Right cardiac atrium (tissue), 5 donors: Measurements from ENCODE around the gene LORICRIN. TPM values are rescaled to one million over a fixed set of nuclear protein-coding genes. Genes with fewer than 3 reads are reported as not detected.

Experiments
- ATAC-seq, 2 donors: fragments of 200-7000 bp; cut with Tn5 transposase; one replicate each; pipeline versions ENCODE4 v1.8.0 to v1.9.1; 2020; ENCODE audit warnings: moderate library complexity in 2 of 2, mild to moderate bottlenecking in 1 of 2
- DNase-seq, 3 donors: peaks; one replicate each; pipeline ENCODE4 v3.0.0-alpha.2; 2020
- H3K27ac ChIP-seq: one replicate; pipeline ENCODE4 v1.5.1; 2013; ENCODE audit warnings: mild to moderate bottlenecking, low read length, control low read depth, moderate library complexity
- H3K27me3 ChIP-seq: one replicate; pipeline ENCODE4 v1.6.1; 2013; ENCODE audit not compliant: control insufficient read depth, insufficient read depth
- H3K4me1 ChIP-seq: one replicate; pipeline ENCODE4 v1.6.1; 2013; ENCODE audit warnings: low read length; ENCODE audit not compliant: control insufficient read depth, insufficient read depth
- H3K4me3 ChIP-seq: one replicate; pipeline ENCODE4 v1.5.1; 2013; ENCODE audit warnings: low read length, control low read depth
- H3K9me3 ChIP-seq: one replicate; pipeline ENCODE4 v1.6.1; 2013; ENCODE audit warnings: low read length; ENCODE audit not compliant: control insufficient read depth
- WGBS: extraction: QIAGEN DNeasy Blood & Tissue Kit; methylation state at CpG from one replicate; pipeline ENCODE4 v1.1.7; 2013; 5-methylcytosine and 5-hydroxymethylcytosine counted together
- intact Hi-C, 4 donors: fragments of 100-400 bp; cut with DNase I; formaldehyde crosslinking; loops; one replicate each; pipeline versions ENCODE4 v1.11.0 to v1.14.0; 2022 to 2023
- polyA plus RNA-seq: library from polyadenylated mRNA; stranded (reverse); fragments of 200-250 nt; gene quantifications from one replicate; pipeline ENCODE4 v1.2.3, GENCODE V29; 2013
- total RNA-seq, 4 donors: library from RNA; stranded (reverse); fragmentation: NEBNext Ultra II Directional; extraction: Animal tissue kit (Norgen Biotek cat#: 25700); gene quantifications; one replicate each; pipeline ENCODE4 v1.2.1, GENCODE V29; 2021
- donor health status: healthy with polysubstance abuse.
- donor health status: DM: no; HTN: yes; CAD: no.
- donor health status: DM: no; HTN: no; CAD: no.
- donor health status: DM: no; HTN: yes; CAD: no; lungs with severe emphysema.
- donor health status: DM: yes; HTN: yes; CAD: no.

LORICRIN gene
- total and polyA plus RNA-seq, 5 donors = not detected

DNA sequence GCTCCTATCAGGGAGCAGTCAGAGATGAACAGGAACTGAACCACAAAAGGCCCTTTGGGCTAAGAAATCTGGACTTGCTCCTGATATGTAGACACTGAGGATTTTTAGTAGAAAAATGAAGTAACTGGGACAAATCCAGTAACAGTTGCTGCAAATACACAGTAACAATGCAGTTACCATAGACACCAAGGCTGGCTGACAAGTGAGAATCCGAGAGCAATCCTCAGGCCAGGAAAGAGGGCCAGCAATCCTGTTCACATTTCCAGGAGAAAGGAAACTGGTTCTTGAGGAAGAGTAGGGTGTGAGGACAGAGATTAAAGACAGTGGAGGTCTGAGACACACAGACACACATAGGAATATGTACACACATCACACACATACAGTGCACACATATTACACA, 9.3 kb upstream of the LORICRIN start:
- DNase-seq (no peak), ATAC-seq (no peak)
- Histone ChIP-seq H3K4me3 (no peak overlapping the region), H3K4me1 (no peaks in the 10 kb centered on the region), H3K27me3 (no peaks in the 10 kb centered on the region), H3K27ac (no peak overlapping the region), H3K9me3 (no peaks in the 10 kb centered on the region)
- 48% methylated on average over 1 of the region's 1 CpG for WGBS
- intact Hi-C loops = no loop called here

DNA sequence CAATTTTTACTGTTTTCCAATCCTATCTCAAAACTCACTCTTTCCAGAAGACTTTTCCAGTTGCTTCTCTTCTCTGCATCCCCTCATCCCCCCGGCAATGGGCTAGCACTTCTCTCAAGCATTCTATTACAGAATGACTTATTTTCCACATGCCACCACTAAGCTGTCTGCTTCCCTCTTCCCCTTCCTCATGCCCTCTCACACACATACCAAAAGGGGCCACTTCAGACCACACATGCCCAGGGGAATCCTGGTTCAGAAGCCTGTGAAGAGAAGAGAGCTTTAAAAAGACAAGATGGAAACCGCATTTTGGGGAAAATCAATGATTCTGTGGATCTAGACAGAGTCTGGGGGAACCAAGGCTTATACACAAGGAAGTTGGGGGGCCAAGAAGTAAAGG, 8.4 kb upstream of the LORICRIN start:
- DNase-seq (no peak), ATAC-seq (no peak)
- no peak overlapping the region for H3K4me3 ChIP-seq
- no peak overlapping the region for H3K27ac ChIP-seq
- no peaks in the 10 kb centered on the region for H3K4me1 ChIP-seq
- intact Hi-C loops = no loop called here
- 67% methylated on average over 2 of the region's 2 CpGs for WGBS
- no peaks in the 10 kb centered on the region for H3K27me3 ChIP-seq
- H3K9me3 ChIP-seq = no peaks in the 10 kb centered on the region

DNA sequence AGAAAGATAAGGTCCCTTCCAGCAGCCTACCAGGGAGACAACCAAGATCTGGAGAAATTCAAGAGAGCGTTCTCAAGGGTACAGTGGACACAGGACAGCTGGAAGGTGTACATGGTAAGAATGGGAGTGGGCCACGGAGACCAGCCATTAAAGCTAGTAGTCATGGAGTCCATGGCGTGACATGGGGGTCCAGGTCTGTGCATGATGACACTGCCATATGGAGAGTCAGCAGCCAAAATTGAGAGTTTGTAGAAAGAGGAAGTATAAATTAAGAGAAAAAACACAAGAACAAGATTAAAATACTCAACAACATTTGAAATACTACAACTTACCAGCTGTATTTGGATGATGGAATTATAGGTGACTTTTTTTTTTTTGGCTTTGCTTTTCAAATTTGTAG, 7.9 kb upstream of the LORICRIN start:
- no peak overlapping the region for H3K27ac ChIP-seq
- 87% methylated on average over 3 of the region's 3 CpGs for WGBS
- intact Hi-C loops = no loop called here
- no peaks in the 10 kb centered on the region for H3K4me1 ChIP-seq
- no peaks in the 10 kb centered on the region for H3K9me3 ChIP-seq
- H3K27me3 ChIP-seq = no peaks in the 10 kb centered on the region
- H3K4me3 ChIP-seq = no peak overlapping the region
- ATAC-seq (no peak), DNase-seq (no peak)

DNA sequence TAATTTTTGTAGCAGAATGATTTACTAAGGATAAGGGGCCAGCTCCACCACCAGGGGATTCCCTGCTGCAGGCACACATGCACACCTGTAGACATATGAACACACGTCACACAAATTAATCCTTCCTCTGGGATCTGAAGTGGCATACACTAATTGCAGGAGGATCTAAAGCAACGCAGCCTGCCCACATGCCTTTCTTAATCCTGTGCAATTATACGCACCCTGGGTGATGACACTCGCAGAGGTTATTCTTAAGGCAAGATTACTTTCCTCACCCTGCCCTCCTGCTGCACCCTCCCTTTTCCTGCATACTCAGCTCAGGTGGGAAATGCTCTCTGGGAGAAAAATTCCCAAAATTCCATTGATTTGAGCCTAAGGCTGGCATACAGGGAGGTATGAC, 7.5 kb upstream of the LORICRIN start:
- intact Hi-C loops = no loop called here
- no peak overlapping the region for H3K27ac ChIP-seq
- ATAC-seq (no peak), DNase-seq (no peak)
- H3K27me3 ChIP-seq = no peaks in the 10 kb centered on the region
- H3K9me3 ChIP-seq = no peaks in the 10 kb centered on the region
- WGBS = 86% methylated on average over 4 of the region's 4 CpGs
- H3K4me1 ChIP-seq = no peaks in the 10 kb centered on the region
- H3K4me3 ChIP-seq = no peak overlapping the region

DNA sequence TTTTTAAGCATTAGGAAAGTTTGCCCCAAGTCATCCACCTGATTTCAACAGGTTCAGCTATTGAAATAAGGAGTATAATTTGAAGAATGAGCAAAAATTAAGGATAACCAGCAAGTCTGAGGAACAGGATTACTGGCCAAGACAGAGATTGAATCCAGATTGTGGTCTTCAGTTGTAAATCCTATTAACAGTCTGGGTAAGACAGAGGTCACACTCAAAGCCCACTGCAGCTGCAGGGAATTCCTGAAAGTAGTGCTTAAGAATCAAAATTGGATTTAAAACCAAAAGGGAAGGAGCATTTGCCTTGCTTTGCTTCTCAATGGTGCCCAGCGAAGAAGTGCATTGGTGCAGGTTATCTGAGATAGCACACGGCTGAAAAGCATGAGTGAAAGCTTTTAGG, 6.4 kb upstream of the LORICRIN start:
- Histone ChIP-seq H3K4me3 (no peak overlapping the region), H3K27me3 (no peaks in the 10 kb centered on the region), H3K4me1 (no peaks in the 10 kb centered on the region), H3K27ac (no peak overlapping the region), H3K9me3 (no peaks in the 10 kb centered on the region)
- ATAC-seq (no peak), DNase-seq (no peak)
- intact Hi-C loops = no loop called here
- WGBS = 40% methylated on average over 2 of the region's 2 CpGs

DNA sequence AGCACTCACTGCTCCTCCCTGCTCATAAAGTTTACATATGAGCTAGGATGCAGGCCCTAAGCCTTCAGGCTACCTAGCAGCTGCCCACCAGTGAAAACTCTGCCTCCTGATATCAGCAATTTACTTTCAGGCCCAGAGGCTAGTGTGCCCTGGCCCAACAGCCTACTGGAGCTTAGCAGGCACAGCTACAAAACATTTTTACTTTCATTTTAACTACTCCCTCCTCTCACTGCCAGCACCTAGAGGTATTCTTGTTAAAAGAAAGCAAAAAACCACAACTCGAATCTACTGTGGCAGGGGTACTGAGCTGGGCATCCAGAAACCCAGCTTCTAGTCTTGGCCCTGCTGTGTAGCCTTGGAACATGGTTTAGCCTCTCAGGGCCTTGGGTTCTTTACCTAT, 5.8 kb upstream of the LORICRIN start:
- H3K9me3 ChIP-seq = no peaks in the 10 kb centered on the region

DNA sequence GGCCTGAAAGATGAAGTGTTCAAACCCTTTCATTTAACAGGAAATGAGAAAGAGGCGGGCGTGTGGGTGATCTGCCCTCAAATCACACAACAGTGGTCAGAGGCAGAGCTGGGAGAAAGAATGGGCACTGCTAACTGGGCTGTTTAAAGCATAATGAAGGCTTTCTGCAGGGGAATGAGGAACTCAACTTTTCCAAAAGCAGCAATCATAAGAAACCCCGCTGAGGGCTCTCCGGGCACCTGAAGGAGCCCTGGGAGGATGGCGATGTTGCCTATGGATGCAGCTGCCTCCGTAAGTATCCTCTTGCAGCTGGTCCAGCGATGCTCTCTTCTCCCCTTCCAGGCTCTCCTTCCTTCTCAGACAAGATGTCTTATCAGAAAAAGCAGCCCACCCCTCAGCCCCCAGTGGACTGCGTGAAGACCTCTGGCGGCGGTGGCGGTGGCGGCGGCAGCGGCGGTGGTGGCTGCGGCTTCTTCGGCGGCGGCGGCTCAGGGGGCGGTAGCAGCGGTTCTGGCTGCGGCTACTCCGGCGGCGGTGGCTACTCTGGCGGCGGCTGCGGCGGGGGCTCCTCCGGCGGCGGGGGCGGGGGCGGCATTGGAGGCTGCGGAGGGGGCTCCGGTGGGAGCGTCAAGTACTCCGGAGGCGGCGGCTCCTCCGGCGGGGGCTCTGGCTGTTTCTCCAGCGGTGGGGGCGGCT, 1.2 kb downstream of the LORICRIN start:
- intact Hi-C loops = no loop called here
- Histone ChIP-seq H3K27me3 (no peaks in the 10 kb centered on the region), H3K4me3 (peak overlapping the region; percentile 56), H3K4me1 (peaks cover 3% of the 10 kb centered on the region), H3K9me3 (no peaks in the 10 kb centered on the region), H3K27ac (no peak overlapping the region)
- ATAC-seq = peak; percentile 23 to 24
- DNase-seq = peak; percentile 25 to 59 (median 43)
- 6% methylated on average over 45 of the region's 45 CpGs for WGBS

More for the DNA sequence above, 5.8 kb upstream of the LORICRIN start:
- Histone ChIP-seq H3K27ac (no peak overlapping the region), H3K27me3 (no peaks in the 10 kb centered on the region), H3K4me1 (no peaks in the 10 kb centered on the region), H3K4me3 (no peak overlapping the region)
- intact Hi-C loops = no loop called here
- ATAC-seq = no peak
- 57% methylated on average over 1 of the region's 1 CpG for WGBS
- DNase-seq = no peak

DNA sequence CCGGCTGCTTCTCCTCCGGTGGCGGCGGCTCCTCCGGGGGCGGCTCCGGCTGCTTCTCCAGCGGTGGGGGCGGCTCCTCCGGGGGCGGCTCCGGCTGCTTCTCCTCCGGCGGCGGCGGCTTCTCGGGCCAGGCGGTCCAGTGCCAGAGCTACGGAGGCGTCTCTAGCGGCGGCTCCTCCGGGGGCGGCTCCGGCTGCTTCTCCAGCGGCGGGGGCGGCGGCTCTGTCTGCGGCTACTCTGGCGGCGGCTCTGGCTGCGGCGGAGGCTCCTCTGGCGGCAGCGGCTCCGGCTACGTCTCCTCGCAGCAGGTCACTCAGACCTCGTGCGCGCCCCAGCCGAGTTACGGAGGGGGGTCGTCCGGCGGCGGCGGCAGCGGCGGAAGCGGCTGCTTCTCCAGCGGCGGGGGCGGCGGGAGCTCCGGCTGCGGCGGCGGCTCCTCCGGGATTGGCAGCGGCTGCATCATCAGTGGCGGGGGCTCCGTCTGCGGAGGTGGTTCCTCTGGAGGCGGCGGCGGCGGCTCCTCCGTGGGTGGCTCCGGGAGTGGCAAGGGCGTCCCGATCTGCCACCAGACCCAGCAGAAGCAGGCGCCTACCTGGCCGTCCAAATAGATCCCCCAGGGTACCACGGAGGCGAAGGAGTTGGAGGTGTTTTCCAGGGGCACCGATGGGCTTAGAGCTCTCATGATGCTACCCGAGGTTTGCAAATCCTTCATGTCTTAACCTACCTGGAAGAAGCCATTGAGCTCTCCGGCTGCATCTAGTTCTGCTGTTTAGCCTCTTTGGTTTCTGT, 2.0 kb downstream of the LORICRIN start:
- intact Hi-C loops = no loop called here
- Histone ChIP-seq H3K27ac (no peak overlapping the region), H3K4me3 (peak overlapping the region; percentile 56), H3K27me3 (no peaks in the 10 kb centered on the region), H3K9me3 (no peaks in the 10 kb centered on the region), H3K4me1 (peaks cover 3% of the 10 kb centered on the region)
- WGBS = 5% methylated on average over 77 of the region's 80 CpGs
- peak; percentile 74 to 85 for ATAC-seq
- peak; percentile 54 to 81 (median 74) for DNase-seq

DNA sequence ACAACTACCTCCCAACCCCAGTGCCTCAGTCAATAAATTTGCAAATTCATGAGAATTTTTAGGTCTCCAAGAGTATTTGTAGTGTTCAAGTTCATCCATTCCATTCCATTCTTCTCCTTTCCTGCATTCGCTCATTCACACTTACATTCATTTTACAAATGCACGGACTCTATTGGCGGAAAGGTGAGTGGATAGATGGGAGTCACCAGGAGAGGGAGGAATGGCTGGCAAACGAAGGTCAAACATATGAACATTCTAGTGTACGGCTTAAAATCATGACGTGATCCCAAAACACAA, 2.5 kb downstream of the LORICRIN start:
- 53% methylated on average over 6 of the region's 6 CpGs for WGBS
- no peak for ATAC-seq
- peaks cover 3% of the 10 kb centered on the region for H3K4me1 ChIP-seq
- no peaks in the 10 kb centered on the region for H3K27me3 ChIP-seq
- H3K27ac ChIP-seq = no peak overlapping the region
- intact Hi-C loops = no loop called here
- H3K9me3 ChIP-seq = no peaks in the 10 kb centered on the region
- H3K4me3 ChIP-seq = no peak overlapping the region
- DNase-seq = no peak

DNA sequence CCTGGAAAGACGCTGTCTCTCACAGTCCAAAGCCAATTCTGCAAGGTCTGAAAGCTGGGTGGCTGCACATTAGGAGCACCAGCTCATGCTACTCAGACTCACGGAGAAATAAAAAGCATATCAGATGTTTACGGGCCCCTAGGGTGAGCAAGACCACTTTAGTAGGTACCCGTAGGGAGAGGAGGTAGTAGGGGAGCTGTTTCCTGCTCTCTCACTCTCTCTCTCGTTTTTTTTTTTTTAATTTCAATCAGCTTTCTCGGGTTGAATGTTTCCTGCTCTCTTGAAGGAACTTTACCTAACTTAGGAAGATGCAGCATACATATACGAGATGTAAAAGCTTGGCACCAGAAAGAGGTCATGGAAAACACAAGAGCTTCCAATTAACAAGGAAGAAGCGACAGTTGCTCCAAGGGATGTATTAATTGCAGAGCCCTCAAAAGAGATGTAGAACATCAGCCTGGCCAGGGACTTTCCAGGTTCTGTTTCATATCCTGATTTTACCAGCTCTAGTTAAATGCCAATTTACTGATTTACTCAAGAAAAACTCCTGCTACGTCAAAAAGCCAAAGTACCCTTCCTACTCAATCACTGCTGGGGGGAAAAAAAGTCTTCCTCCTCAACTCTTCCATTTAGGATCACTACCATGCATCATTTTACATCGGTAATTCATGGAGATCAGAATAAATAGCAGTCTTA, 3.1 kb downstream of the LORICRIN start:
- Histone ChIP-seq H3K4me3 (no peak overlapping the region), H3K4me1 (peaks cover 3% of the 10 kb centered on the region), H3K9me3 (no peaks in the 10 kb centered on the region), H3K27me3 (no peaks in the 10 kb centered on the region), H3K27ac (no peak overlapping the region)
- DNase-seq (no peak), ATAC-seq (no peak)
- 50% methylated on average over 10 of the region's 10 CpGs for WGBS
- intact Hi-C loops = no loop called here

DNA sequence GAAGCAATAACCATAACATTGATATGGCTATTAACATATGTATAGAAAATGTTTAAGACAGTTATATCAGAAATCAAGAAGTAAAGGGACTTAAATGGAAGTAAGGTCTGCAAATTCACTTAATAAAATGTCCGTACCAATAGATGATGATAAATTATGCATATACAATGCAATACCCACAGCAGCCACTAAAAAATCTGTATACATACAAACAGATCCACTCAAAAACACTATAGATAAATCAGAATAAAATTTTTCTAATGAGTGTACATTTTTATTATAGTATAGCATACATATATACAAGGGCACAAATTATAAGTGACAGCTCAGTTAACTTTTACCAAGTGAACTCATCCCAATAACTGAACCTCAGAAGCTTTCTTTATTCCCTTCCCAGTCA, 6.0 kb downstream of the LORICRIN start:
- intact Hi-C loops = no loop called here
- Histone ChIP-seq H3K27ac (no peak overlapping the region), H3K4me3 (no peak overlapping the region), H3K27me3 (no peaks in the 10 kb centered on the region), H3K9me3 (no peaks in the 10 kb centered on the region), H3K4me1 (peaks cover 3% of the 10 kb centered on the region)
- DNase-seq (no peak), ATAC-seq (no peak)
- 82% methylated on average over 1 of the region's 1 CpG for WGBS
